GM23338 (cell line): ENCODE measurements around the gene SERP1. TPM values are rescaled to one million over a fixed set of nuclear protein-coding genes. Genes with fewer than 3 reads are reported as not detected.

Experiments used
- ATAC-seq: fragments of 200-7000 bp; cut with Tn5 transposase; 3 replicates; pipeline ENCODE4 v1.9.1; 2020
- DNase-seq: peaks from one replicate; pipeline ENCODE4 v3.0.0-alpha.2; 2015; ENCODE audit warnings: low spot score
- H2AFZ ChIP-seq: fragments of 200-600 bp; sonication (generic); 2 replicates; pipeline ENCODE4 v1.8.0; 2016; ENCODE audit warnings: antibody characterized with exemption, mild to moderate bottlenecking, moderate library complexity
- H3F3A ChIP-seq: fragments of 200-600 bp; sonication (generic); replicated peaks from 2 replicates; pipeline ENCODE4 v1.8.0; 2017; ENCODE audit warnings: antibody characterized with exemption, mixed run types, low read depth
- H3K27ac ChIP-seq: fragments of 200-600 bp; sonication (generic); 2 replicates; pipeline ENCODE4 v1.6.1; 2016; ENCODE audit warnings: low read depth
- H3K27me3 ChIP-seq: fragments of 200-600 bp; sonication (generic); 2 replicates; pipeline ENCODE4 v1.8.0; 2016; ENCODE audit warnings: mild to moderate bottlenecking, mixed run types, moderate library complexity; ENCODE audit not compliant: insufficient read depth
- H3K36me3 ChIP-seq: fragments of 200-600 bp; sonication (generic); 2 replicates; pipeline ENCODE4 v1.8.0; 2016; ENCODE audit warnings: mild to moderate bottlenecking; ENCODE audit not compliant: insufficient read depth
- H3K4me1 ChIP-seq: fragments of 200-600 bp; sonication (generic); 2 replicates; pipeline ENCODE4 v1.8.0; 2016; ENCODE audit warnings: mild to moderate bottlenecking, moderate library complexity; ENCODE audit not compliant: insufficient read depth
- H3K4me2 ChIP-seq: fragments of 200-600 bp; sonication (generic); 2 replicates; pipeline ENCODE4 v1.7.1; 2017; ENCODE audit warnings: mixed run types
- H3K4me3 ChIP-seq: fragments of 200-600 bp; sonication (generic); 2 replicates; pipeline ENCODE4 v1.6.1; 2016; ENCODE audit warnings: mixed run types
- H3K79me2 ChIP-seq: fragments of 200-600 bp; sonication (generic); replicated peaks from 2 replicates; pipeline ENCODE4 v1.8.0; 2017; ENCODE audit warnings: mild to moderate bottlenecking; ENCODE audit not compliant: insufficient read depth
- H3K9me2 ChIP-seq: fragments of 200-600 bp; sonication (generic); 2 replicates; pipeline ENCODE4 v1.8.0; 2017; ENCODE audit not compliant: insufficient read depth
- H4K20me1 ChIP-seq: fragments of 200-600 bp; sonication (generic); replicated peaks from 2 replicates; pipeline ENCODE4 v1.8.0; 2017; ENCODE audit warnings: mild to moderate bottlenecking; ENCODE audit not compliant: insufficient read depth
- H3K27ac Mint-ChIP-seq: 2 replicates; pipeline ENCODE4 v1.8.0; 2020; ENCODE audit warnings: inconsistent platforms, mild to moderate bottlenecking, moderate library complexity, mixed read lengths
- H3K27me3 Mint-ChIP-seq: 3 replicates; pipeline ENCODE4 v1.8.0; 2022; ENCODE audit warnings: low read depth, mild to moderate bottlenecking, moderate library complexity, mixed read lengths, inconsistent platforms; ENCODE audit not compliant: insufficient read depth, poor library complexity
- H3K36me3 Mint-ChIP-seq: 3 replicates; pipeline ENCODE4 v1.8.0; 2021; ENCODE audit warnings: low read depth, mild to moderate bottlenecking, inconsistent platforms, moderate library complexity, mixed read lengths
- H3K4me1 Mint-ChIP-seq: 3 replicates; pipeline ENCODE4 v1.8.0; 2020; ENCODE audit warnings: mild to moderate bottlenecking, inconsistent platforms, mixed read lengths
- H3K4me3 Mint-ChIP-seq: 3 replicates; pipeline ENCODE4 v1.8.0; 2021; ENCODE audit warnings: moderate library complexity, mild to moderate bottlenecking, inconsistent platforms, mixed read lengths
- H3K9me3 Mint-ChIP-seq: 3 replicates; pipeline ENCODE4 v1.8.0; 2020; ENCODE audit warnings: moderate library complexity, mild to moderate bottlenecking, inconsistent platforms, mixed read lengths
- JUNB ChIP-seq: IDR thresholded peaks from one replicate; pipeline ENCODE4 v1.6.1; 2016; ENCODE audit warnings: antibody characterized with exemption; ENCODE audit not compliant: unreplicated experiment
- NANOG ChIP-seq: IDR thresholded peaks from 2 replicates; pipeline ENCODE4 v1.6.1; 2016; ENCODE audit warnings: antibody characterized with exemption, borderline replicate concordance
- POLR2AphosphoS5 ChIP-seq: IDR thresholded peaks from 2 replicates; pipeline ENCODE4 v1.6.1; 2016; ENCODE audit warnings: antibody characterized with exemption, low read depth
- ZNF114 ChIP-seq: fragments of 250-450 bp; sonication (Bioruptor Pico); IDR thresholded peaks from 2 replicates; pipeline ENCODE4 v1.5.0; 2020; ENCODE audit warnings: mild to moderate bottlenecking, moderate library complexity
- polyA plus RNA-seq: library from polyadenylated mRNA; unstranded; fragments of >200 nt; fragmentation: Nextera tagmentation; extraction: Ambion mirVana; gene quantifications from 2 replicates; pipeline ENCODE4 v1.2.1, GENCODE V29; 2016
- total RNA-seq: library from RNA; depleted of rRNA; stranded (reverse); fragments of >200 nt; shearing (Covaris generic); gene quantifications from 2 replicates; pipeline ENCODE4 v1.2.3, GENCODE V29; 2014
- TF ChIP-seq, protein P1 (sequence below): fragments of 250-450 bp; sonication (Bioruptor Pico); IDR thresholded peaks from 2 replicates; pipeline ENCODE4 v1.5.0; 2020; ENCODE audit warnings: mild to moderate bottlenecking, moderate library complexity
- TF ChIP-seq, protein P2 (sequence below), 2 experiments: fragments of 200-600 bp in 1 of 2; sonication (generic) in 1 of 2; conservative IDR thresholded peaks; 2 replicates each; pipeline versions ENCODE4 v1.5.1 to v1.6.1; 2016 to 2017; ENCODE audit warnings: antibody characterized with exemption in 2 of 2, low read depth in 2 of 2, mild to moderate bottlenecking in 2 of 2, moderate library complexity in 1 of 2
- TF ChIP-seq, protein P3 (sequence below): IDR thresholded peaks from 2 replicates; pipeline ENCODE4 v1.6.1; 2016; ENCODE audit warnings: antibody characterized with exemption

Gene SERP1
- total and polyA plus RNA-seq, 2 experiments from 2014 or later, result 211 to 252 TPM

DNA sequence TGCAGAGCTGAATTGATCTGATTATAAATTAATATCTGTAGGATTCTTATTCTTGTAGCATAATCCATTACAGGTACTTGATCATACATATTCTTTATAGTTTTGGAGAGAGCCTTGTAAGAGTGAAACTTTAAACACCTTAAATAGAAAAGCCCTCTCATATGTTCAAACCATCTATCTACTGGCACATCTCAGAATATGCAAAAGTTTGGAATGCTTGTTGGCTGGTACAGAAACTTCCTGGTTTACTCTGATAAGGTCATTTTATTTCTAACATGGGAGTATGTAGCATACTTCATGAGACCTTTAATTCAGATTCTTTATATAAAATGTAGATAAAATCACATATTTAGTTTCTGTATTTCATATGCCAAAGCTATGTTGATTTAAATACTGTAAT, 34.9 kb upstream of the SERP1 start (continued):
- TF ChIP-seq, protein P1, sequence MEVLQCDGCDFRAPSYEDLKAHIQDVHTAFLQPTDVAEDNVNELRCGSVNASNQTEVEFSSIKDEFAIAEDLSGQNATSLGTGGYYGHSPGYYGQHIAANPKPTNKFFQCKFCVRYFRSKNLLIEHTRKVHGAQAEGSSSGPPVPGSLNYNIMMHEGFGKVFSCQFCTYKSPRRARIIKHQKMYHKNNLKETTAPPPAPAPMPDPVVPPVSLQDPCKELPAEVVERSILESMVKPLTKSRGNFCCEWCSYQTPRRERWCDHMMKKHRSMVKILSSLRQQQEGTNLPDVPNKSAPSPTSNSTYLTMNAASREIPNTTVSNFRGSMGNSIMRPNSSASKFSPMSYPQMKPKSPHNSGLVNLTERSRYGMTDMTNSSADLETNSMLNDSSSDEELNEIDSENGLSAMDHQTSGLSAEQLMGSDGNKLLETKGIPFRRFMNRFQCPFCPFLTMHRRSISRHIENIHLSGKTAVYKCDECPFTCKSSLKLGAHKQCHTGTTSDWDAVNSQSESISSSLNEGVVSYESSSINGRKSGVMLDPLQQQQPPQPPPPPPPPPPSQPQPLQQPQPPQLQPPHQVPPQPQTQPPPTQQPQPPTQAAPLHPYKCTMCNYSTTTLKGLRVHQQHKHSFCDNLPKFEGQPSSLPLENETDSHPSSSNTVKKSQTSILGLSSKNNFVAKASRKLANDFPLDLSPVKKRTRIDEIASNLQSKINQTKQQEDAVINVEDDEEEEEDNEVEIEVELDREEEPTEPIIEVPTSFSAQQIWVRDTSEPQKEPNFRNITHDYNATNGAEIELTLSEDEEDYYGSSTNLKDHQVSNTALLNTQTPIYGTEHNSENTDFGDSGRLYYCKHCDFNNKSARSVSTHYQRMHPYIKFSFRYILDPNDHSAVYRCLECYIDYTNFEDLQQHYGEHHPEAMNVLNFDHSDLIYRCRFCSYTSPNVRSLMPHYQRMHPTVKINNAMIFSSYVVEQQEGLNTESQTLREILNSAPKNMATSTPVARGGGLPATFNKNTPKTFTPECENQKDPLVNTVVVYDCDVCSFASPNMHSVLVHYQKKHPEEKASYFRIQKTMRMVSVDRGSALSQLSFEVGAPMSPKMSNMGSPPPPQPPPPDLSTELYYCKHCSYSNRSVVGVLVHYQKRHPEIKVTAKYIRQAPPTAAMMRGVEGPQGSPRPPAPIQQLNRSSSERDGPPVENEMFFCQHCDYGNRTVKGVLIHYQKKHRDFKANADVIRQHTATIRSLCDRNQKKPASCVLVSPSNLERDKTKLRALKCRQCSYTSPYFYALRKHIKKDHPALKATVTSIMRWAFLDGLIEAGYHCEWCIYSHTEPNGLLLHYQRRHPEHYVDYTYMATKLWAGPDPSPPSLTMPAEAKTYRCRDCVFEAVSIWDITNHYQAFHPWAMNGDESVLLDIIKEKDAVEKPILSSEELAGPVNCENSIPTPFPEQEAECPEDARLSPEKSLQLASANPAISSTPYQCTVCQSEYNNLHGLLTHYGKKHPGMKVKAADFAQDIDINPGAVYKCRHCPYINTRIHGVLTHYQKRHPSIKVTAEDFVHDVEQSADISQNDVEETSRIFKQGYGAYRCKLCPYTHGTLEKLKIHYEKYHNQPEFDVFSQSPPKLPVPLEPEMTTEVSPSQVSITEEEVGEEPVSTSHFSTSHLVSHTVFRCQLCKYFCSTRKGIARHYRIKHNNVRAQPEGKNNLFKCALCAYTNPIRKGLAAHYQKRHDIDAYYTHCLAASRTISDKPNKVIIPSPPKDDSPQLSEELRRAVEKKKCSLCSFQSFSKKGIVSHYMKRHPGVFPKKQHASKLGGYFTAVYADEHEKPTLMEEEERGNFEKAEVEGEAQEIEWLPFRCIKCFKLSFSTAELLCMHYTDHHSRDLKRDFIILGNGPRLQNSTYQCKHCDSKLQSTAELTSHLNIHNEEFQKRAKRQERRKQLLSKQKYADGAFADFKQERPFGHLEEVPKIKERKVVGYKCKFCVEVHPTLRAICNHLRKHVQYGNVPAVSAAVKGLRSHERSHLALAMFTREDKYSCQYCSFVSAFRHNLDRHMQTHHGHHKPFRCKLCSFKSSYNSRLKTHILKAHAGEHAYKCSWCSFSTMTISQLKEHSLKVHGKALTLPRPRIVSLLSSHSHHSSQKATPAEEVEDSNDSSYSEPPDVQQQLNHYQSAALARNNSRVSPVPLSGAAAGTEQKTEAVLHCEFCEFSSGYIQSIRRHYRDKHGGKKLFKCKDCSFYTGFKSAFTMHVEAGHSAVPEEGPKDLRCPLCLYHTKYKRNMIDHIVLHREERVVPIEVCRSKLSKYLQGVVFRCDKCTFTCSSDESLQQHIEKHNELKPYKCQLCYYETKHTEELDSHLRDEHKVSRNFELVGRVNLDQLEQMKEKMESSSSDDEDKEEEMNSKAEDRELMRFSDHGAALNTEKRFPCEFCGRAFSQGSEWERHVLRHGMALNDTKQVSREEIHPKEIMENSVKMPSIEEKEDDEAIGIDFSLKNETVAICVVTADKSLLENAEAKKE (CRISPR knock-in tag), result no peak

DNA sequence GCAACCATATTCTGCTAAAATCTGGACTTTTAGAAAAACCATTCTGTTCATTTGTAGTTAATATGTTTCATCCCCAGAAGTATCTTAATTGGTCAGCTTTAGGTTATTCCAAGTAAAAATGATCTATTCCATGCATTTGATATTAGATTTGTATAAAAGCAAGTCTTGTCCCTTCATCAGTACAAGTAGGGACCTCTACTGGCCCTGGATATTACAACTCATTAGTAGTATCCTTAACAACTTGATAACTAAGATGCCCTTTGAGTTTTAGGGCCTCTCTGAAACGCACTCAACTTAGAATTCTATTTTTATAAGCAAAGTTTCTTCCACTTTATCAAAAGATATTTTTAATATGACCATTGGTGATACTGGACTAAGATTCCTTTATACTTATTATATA, 31.6 kb upstream of the SERP1 start:
- Mint-ChIP-seq H3K4me3 (no peak overlapping the region), H3K4me1 (no peaks in the 10 kb centered on the region), H3K27ac (no peak overlapping the region), H3K9me3 (no peaks in the 10 kb centered on the region), H3K36me3 (peaks cover 46% of the 10 kb centered on the region), H3K27me3 (no peaks in the 10 kb centered on the region)
- Histone ChIP-seq H3K4me3 (no peak overlapping the region), H4K20me1 (no peaks in the 10 kb centered on the region; the same call in 1 of the 2 replicates), H3F3A (no peaks in the 10 kb centered on the region; the same call in 1 of the 2 replicates), H3K9me2 (no peaks in the 10 kb centered on the region), H3K4me2 (no peak overlapping the region), H3K27ac (no peak overlapping the region), H3K4me1 (no peaks in the 10 kb centered on the region), H3K27me3 (no peaks in the 10 kb centered on the region), H3K36me3 (peaks cover 29% of the 10 kb centered on the region; the same call in 1 of the 2 replicates), H3K79me2 (no peaks in the 10 kb centered on the region), H2AFZ (no peak overlapping the region)
- no peak for ATAC-seq
- DNase-seq, result no peak
- TF ChIP-seq POLR2AphosphoS5, result no peak
- no peak for TF ChIP-seq ZNF114 (CRISPR knock-in tag)
- TF ChIP-seq, protein P1 (CRISPR knock-in tag), result no peak
- TF ChIP-seq NANOG, result no peak
- no peak for TF ChIP-seq JUNB
- TF ChIP-seq, protein P2, sequence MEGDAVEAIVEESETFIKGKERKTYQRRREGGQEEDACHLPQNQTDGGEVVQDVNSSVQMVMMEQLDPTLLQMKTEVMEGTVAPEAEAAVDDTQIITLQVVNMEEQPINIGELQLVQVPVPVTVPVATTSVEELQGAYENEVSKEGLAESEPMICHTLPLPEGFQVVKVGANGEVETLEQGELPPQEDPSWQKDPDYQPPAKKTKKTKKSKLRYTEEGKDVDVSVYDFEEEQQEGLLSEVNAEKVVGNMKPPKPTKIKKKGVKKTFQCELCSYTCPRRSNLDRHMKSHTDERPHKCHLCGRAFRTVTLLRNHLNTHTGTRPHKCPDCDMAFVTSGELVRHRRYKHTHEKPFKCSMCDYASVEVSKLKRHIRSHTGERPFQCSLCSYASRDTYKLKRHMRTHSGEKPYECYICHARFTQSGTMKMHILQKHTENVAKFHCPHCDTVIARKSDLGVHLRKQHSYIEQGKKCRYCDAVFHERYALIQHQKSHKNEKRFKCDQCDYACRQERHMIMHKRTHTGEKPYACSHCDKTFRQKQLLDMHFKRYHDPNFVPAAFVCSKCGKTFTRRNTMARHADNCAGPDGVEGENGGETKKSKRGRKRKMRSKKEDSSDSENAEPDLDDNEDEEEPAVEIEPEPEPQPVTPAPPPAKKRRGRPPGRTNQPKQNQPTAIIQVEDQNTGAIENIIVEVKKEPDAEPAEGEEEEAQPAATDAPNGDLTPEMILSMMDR (conservative IDR thresholded peaks at IDR 0.05; ENCODE audit: low read depth in 2 of 2), result no peak; a peak in 1 of 4 replicates
- TF ChIP-seq, protein P3, sequence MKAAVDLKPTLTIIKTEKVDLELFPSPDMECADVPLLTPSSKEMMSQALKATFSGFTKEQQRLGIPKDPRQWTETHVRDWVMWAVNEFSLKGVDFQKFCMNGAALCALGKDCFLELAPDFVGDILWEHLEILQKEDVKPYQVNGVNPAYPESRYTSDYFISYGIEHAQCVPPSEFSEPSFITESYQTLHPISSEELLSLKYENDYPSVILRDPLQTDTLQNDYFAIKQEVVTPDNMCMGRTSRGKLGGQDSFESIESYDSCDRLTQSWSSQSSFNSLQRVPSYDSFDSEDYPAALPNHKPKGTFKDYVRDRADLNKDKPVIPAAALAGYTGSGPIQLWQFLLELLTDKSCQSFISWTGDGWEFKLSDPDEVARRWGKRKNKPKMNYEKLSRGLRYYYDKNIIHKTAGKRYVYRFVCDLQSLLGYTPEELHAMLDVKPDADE, result no peak
